ENCODE measurements around the gene TAOK1. TPM values are rescaled to one million over a fixed set of nuclear protein-coding genes. Genes with fewer than 3 reads are reported as not detected.

The TAOK1 gene
- total and polyA plus RNA-seq, 2 experiments from 2014 or later = 5.2 to 46.1 TPM

- no peaks in the 10 kb centered on the region for H3K4me1 ChIP-seq (ENCODE audit: insufficient read depth)
- no peak overlapping the region for H2AFZ ChIP-seq
- peaks cover 78% of the 10 kb centered on the region for H4K20me1 ChIP-seq (ENCODE audit: insufficient read depth, poor library complexity, severe bottlenecking)
- H3K36me3 ChIP-seq (replicated peaks; ENCODE audit: insufficient read depth, low read depth) = no peaks in the 10 kb centered on the region
- peak overlapping the region; percentile 32 for H3K4me2 ChIP-seq
- DNase-seq (ENCODE audit: low spot score) = peak; percentile 4
- peaks cover 97% of the 10 kb centered on the region for H3K79me2 ChIP-seq
- peak overlapping the region; percentile 29 for H3K27ac ChIP-seq
- no peaks in the 10 kb centered on the region for H3K9me3 ChIP-seq (ENCODE audit: low read depth)
- H3K27me3 ChIP-seq = no peaks in the 10 kb centered on the region
- 67% methylated on average over 4 of the region's 4 CpGs for WGBS (ENCODE audit: low lambda C conversion rate, missing lambda C conversion rate)
- H3K4me3 ChIP-seq = no peak overlapping the region
- TF ChIP-seq EZH2phosphoT487 (IDR thresholded peaks at IDR 0.05; ENCODE audit: low read depth, severe bottlenecking, unreplicated experiment) (no peak), EZH2 (IDR thresholded peaks at IDR 0.05; ENCODE audit: borderline replicate concordance) (no peak), CTCF (IDR thresholded peaks at IDR 0.05; ENCODE audit: poor library complexity) (no peak)
- H3K9me2 ChIP-seq (replicated peaks; ENCODE audit: insufficient read depth) = no peaks in the 10 kb centered on the region
Observed at GRCh38 chr17:29433541-29433940, 43.4 kb downstream of the TAOK1 start.

GRCh38 chr17:29434550-29434949, 44.4 kb downstream of the TAOK1 start:
- peaks cover 97% of the 10 kb centered on the region for H3K79me2 ChIP-seq

GRCh38 chr17:29442451-29442850, 52.3 kb downstream of the TAOK1 start:
- Histone ChIP-seq H3K27me3 (no peaks in the 10 kb centered on the region), H3K36me3 (replicated peaks; ENCODE audit: insufficient read depth, low read depth) (no peaks in the 10 kb centered on the region), H4K20me1 (ENCODE audit: insufficient read depth, poor library complexity, severe bottlenecking) (peaks cover 86% of the 10 kb centered on the region), H2AFZ (no peak overlapping the region), H3K4me3 (no peak overlapping the region), H3K9me2 (replicated peaks; ENCODE audit: insufficient read depth) (no peaks in the 10 kb centered on the region), H3K4me1 (ENCODE audit: insufficient read depth) (no peaks in the 10 kb centered on the region), H3K79me2 (peaks cover 98% of the 10 kb centered on the region), H3K4me2 (no peak overlapping the region), H3K9me3 (ENCODE audit: low read depth) (no peaks in the 10 kb centered on the region), H3K27ac (no peak overlapping the region)
- TF ChIP-seq EZH2phosphoT487 (IDR thresholded peaks at IDR 0.05; ENCODE audit: low read depth, severe bottlenecking, unreplicated experiment) (no peak), EZH2 (IDR thresholded peaks at IDR 0.05; ENCODE audit: borderline replicate concordance) (no peak), CTCF (IDR thresholded peaks at IDR 0.05; ENCODE audit: poor library complexity) (no peak)
- no peak for DNase-seq (ENCODE audit: low spot score)
- WGBS (ENCODE audit: low lambda C conversion rate, missing lambda C conversion rate) = 100% methylated on average over 1 of the region's 1 CpG

More at GRCh38 chr17:29434550-29434949, 44.4 kb downstream of the TAOK1 start:
- Histone ChIP-seq H3K27ac (no peak overlapping the region), H3K9me2 (replicated peaks; ENCODE audit: insufficient read depth) (no peaks in the 10 kb centered on the region), H3K27me3 (no peaks in the 10 kb centered on the region), H3K4me1 (ENCODE audit: insufficient read depth) (no peaks in the 10 kb centered on the region), H3K4me3 (no peak overlapping the region), H3K36me3 (replicated peaks; ENCODE audit: insufficient read depth, low read depth) (no peaks in the 10 kb centered on the region), H2AFZ (no peak overlapping the region), H3K4me2 (no peak overlapping the region), H3K9me3 (ENCODE audit: low read depth) (no peaks in the 10 kb centered on the region), H4K20me1 (ENCODE audit: insufficient read depth, poor library complexity, severe bottlenecking) (peaks cover 73% of the 10 kb centered on the region)
- 88% methylated on average over 3 of the region's 3 CpGs for WGBS (ENCODE audit: low lambda C conversion rate, missing lambda C conversion rate)
- TF ChIP-seq EZH2 (IDR thresholded peaks at IDR 0.05; ENCODE audit: borderline replicate concordance) = no peak
- TF ChIP-seq EZH2phosphoT487 (IDR thresholded peaks at IDR 0.05; ENCODE audit: low read depth, severe bottlenecking, unreplicated experiment) = no peak
- TF ChIP-seq CTCF (IDR thresholded peaks at IDR 0.05; ENCODE audit: poor library complexity) = no peak
- DNase-seq (ENCODE audit: low spot score) = no peak

All from hepatocyte (in vitro differentiated cells).